GM18508 (cell line): ENCODE data around the gene FGF11.
"Not testable (repeated sequence)": the region's sequence is repeated elsewhere in the genome, so short reads cannot be mapped to it uniquely, and the experiment has no call there.

Experiments used
- ATAC-seq: cut with Tn5 transposase; IDR thresholded peaks from one replicate; pipeline ENCODE4 v1.9.1; 2021; ENCODE audit warnings: moderate number of reproducible peaks; ENCODE audit not compliant: insufficient read depth, unreplicated experiment

FGF11 gene

GRCh38 chr17:7445619-7445968 is 6.3 kb downstream of the FGF11 start:
- no peak for ATAC-seq

- ATAC-seq = no peak
These were observed 9.1 kb downstream of the FGF11 start for GRCh38 chr17:7448461-7448860.

- ATAC-seq = no peak
These were observed 20.7 kb downstream of the FGF11 start for GRCh38 chr17:7459961-7460545.

- no peak for ATAC-seq
These were observed 21.7 kb downstream of the FGF11 start for GRCh38 chr17:7460850-7461660.

- ATAC-seq = no peak
These were observed 23.4 kb downstream of the FGF11 start for GRCh38 chr17:7462474-7463371.

- no peak for ATAC-seq
These were observed 24.1 kb downstream of the FGF11 start for GRCh38 chr17:7463372-7463846.

- no peak for ATAC-seq
These were observed 24.8 kb downstream of the FGF11 start for GRCh38 chr17:7464081-7464480.

- no peak for ATAC-seq
These were observed 26.4 kb downstream of the FGF11 start for GRCh38 chr17:7465597-7466275.

GRCh38 chr17:7466318-7466638 is 27.0 kb downstream of the FGF11 start:
- no peak for ATAC-seq

GRCh38 chr17:7466639-7467341 is 27.5 kb downstream of the FGF11 start:
- no peak for ATAC-seq

- ATAC-seq = no peak
These were observed 28.2 kb downstream of the FGF11 start for GRCh38 chr17:7467498-7467897.

- no peak for ATAC-seq
These were observed 29.0 kb downstream of the FGF11 start for GRCh38 chr17:7468290-7468689.

- ATAC-seq = no peak
These were observed 29.6 kb downstream of the FGF11 start for GRCh38 chr17:7468804-7469389.

GRCh38 chr17:7469843-7470242 is 30.5 kb downstream of the FGF11 start:
- not testable (repeated sequence) for ATAC-seq

GRCh38 chr17:7470457-7470973 is 31.2 kb downstream of the FGF11 start:
- ATAC-seq = not testable (repeated sequence)

GRCh38 chr17:7471729-7472128 is 32.4 kb downstream of the FGF11 start:
- ATAC-seq = no peak

GRCh38 chr17:7474767-7475166 is 35.5 kb downstream of the FGF11 start:
- not testable (repeated sequence) for ATAC-seq

GRCh38 chr17:7475764-7476422 is 36.6 kb downstream of the FGF11 start:
- ATAC-seq = no peak

GRCh38 chr17:7476494-7476893 is 37.2 kb downstream of the FGF11 start:
- no peak for ATAC-seq
